Activated CD4-positive, alpha-beta T cell treated with anti-CD3 and anti-CD28 coated beads, Interleukin-10, Interleukin-2, amounts not matched to agents 100 ng/mL and 50 ng/mL, durations not matched to agents 16 hours and 8 hours (primary cell): ENCODE data around the gene MDFIC.

Source experiments
- DNase-seq: peaks from one replicate; pipeline ENCODE4 v3.0.0-alpha.2; 2020

MDFIC gene

GRCh38 chr7:115004121-115004520, 82.2 kb downstream of the MDFIC start:
- DNase-seq = no peak

- DNase-seq = no peak
Observed at GRCh38 chr7:115005251-115005650, 83.4 kb downstream of the MDFIC start.

GRCh38 chr7:115005953-115006352, 84.1 kb downstream of the MDFIC start:
- DNase-seq = no peak

- no peak for DNase-seq
Observed at GRCh38 chr7:115007751-115008150, 85.9 kb downstream of the MDFIC start.

GRCh38 chr7:115008465-115009114, 86.7 kb downstream of the MDFIC start:
- DNase-seq = peak; percentile 32

GRCh38 chr7:115009139-115009538, 87.2 kb downstream of the MDFIC start:
- peak; percentile 65 for DNase-seq

- DNase-seq = peak; percentile 28
Observed at GRCh38 chr7:115009736-115010440, 88.0 kb downstream of the MDFIC start.

- no peak for DNase-seq
Observed at GRCh38 chr7:115010441-115010820, 88.5 kb downstream of the MDFIC start.

- DNase-seq = no peak
Observed at GRCh38 chr7:115013886-115014285, 92.0 kb downstream of the MDFIC start.

GRCh38 chr7:115014794-115015193, 92.9 kb downstream of the MDFIC start:
- DNase-seq = no peak

GRCh38 chr7:115015619-115016018, 93.7 kb downstream of the MDFIC start:
- no peak for DNase-seq

GRCh38 chr7:115019882-115020605, 98.2 kb downstream of the MDFIC start:
- no peak for DNase-seq

- no peak for DNase-seq
Observed at GRCh38 chr7:115023219-115023618, 101.3 kb downstream of the MDFIC start.

GRCh38 chr7:115024276-115024675, 102.4 kb downstream of the MDFIC start:
- no peak for DNase-seq

GRCh38 chr7:115032715-115033703, 111.1 kb downstream of the MDFIC start:
- DNase-seq = no peak

GRCh38 chr7:115033917-115034459, 112.1 kb downstream of the MDFIC start:
- DNase-seq = no peak

- no peak for DNase-seq
Observed at GRCh38 chr7:115034515-115034914, 112.6 kb downstream of the MDFIC start.

GRCh38 chr7:115037128-115037802, 115.4 kb downstream of the MDFIC start:
- no peak for DNase-seq

GRCh38 chr7:115038158-115038557, 116.3 kb downstream of the MDFIC start:
- DNase-seq = no peak

GRCh38 chr7:115040057-115040456, 118.2 kb downstream of the MDFIC start:
- no peak for DNase-seq

- DNase-seq = no peak
Observed at GRCh38 chr7:115040495-115040894, 118.6 kb downstream of the MDFIC start.

GRCh38 chr7:115042596-115042995, 120.7 kb downstream of the MDFIC start:
- DNase-seq = no peak
